T-helper 2 cell (primary cell): ENCODE results near the gene CCDC106.
A peak's percentile ranks its signal among the peaks of the same experiment; 100 is the strongest.

Experiments used
- DNase-seq, 5 experiments: peaks; one replicate each; pipeline versions ENCODE4 v3.0.0 to v3.0.0-alpha.2; 2012 to 2022

The CCDC106 gene

DNA sequence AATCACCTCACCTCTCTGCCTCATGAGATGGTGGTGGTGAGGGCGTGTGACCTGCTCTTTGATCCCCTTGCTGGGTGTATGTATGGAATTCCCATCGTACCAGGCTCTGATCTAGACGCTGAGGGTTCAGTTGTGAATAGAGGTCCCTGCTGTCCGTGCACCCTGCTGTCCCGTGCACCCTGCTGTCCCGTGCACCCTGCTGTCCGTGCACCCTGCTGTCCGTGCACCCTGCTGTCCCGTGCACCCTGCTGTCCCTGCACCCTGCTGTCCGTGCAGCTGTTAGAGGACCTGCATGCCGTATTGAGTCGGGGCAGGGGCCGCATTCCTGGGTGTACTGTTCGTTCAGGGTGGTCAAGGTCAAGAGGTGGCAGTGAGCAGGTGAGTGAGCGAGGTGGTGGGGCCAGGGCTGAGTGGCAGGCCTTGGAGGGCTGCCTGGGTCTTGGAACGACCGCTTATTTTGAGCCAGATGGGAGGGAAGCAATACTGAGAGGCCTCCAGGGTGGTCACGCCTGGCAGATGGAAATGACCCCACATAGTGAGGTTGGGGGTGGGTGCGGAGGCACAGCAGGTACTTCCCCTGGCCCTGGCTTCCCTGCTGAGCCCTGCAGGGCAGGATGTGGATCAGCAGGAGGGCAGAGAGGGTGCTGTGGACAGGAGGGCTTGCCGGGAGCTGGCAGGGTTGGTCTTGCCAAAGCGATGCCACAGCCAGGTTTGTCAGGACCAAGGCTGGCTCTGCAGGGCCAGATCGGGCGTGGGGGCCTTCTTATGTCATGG, 22.5 kb downstream of the CCDC106 start:
- peak in 1 of 5 experiments; percentile 32 for DNase-seq

- no peak for DNase-seq
Measured at GRCh38 chr19:55671054-55671378, 23.0 kb downstream of the CCDC106 start.

DNA sequence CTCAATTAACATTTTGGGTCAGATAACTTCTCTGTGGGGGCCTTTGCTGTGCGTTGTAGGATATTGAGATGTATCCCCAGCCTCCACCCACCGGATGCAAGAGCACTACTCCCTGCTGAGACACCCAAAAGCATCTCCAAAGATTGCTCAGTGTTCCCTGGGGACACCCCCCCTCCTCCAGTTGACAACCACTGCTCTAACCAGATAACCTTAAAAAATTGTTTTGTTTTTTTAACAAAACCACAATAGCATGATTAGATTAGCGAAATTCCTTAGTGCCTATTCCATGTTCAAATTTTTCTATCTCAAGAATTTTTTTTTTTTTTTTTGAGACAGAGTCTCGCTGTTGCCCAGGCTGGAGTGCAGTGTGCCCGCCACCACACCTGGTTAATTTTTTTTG, 24.4 kb downstream of the CCDC106 start:
- DNase-seq = no peak

GRCh38 chr19:55673465-55673864, 25.5 kb downstream of the CCDC106 start:
- no peak for DNase-seq

- DNase-seq = no peak
Measured at GRCh38 chr19:55673889-55674288, 25.9 kb downstream of the CCDC106 start.

GRCh38 chr19:55674459-55674840, 26.4 kb downstream of the CCDC106 start:
- DNase-seq = no peak

- peak; percentile 95 to 99 (median 96) for DNase-seq
Measured at GRCh38 chr19:55674841-55675660, 27.0 kb downstream of the CCDC106 start, which contains the start of gene EPN1. Gene EPN1, plus strand, starts transcription at chr19:55675226. Its CDS starts 3,402 bp downstream, at chr19:55678628.

GRCh38 chr19:55675661-55676354, 27.8 kb downstream of the CCDC106 start:
- DNase-seq = no peak

DNA sequence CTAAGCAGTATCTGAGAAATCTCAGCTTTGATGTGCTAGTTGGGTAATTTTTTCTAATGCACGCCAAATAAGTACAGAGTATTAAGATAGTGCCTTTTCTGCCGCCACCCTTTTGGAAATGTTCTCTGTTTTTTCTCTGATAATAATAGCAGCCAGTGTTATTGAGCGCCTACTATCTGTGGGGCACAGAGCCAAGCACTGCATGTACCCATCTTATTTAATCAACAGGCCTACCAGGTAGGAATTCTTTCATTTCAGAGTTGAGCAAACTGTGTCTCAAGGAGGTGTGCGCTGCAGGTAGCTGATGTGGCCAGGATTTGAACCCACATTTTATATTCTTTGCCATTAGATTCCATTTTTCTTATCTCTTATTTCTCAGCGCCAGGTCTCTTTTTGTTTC, 28.4 kb downstream of the CCDC106 start:
- no peak for DNase-seq

DNA sequence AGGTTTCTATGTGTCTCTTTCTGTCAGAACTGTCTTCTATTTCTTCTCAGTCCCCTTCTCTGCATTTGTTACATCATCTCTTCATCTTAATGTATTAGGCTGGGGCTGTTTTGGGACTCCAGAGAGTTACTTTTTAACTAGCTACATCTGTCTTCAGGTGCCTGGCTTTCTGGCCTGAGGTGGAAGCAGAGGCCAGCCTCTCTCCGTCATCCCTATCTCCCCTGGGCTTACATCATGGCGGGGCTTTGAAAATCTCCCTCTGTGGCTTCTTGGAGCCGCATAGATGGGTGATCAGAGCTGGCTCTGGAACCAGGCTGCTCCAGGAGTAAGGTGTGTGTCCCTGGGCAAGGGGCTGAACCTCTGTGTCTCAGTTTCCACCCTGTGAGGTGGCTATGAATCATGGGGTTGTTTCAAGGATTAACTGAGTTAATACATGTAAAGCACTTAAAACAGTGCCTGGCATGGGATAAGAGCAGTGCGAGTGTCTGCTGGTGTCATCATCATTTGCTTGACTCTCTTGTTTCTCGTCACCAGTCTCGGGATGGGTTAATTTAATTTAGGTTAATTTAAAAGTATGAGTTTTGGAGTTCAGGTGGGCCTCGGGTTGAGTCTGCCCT, 29.0 kb downstream of the CCDC106 start:
- DNase-seq = no peak

DNA sequence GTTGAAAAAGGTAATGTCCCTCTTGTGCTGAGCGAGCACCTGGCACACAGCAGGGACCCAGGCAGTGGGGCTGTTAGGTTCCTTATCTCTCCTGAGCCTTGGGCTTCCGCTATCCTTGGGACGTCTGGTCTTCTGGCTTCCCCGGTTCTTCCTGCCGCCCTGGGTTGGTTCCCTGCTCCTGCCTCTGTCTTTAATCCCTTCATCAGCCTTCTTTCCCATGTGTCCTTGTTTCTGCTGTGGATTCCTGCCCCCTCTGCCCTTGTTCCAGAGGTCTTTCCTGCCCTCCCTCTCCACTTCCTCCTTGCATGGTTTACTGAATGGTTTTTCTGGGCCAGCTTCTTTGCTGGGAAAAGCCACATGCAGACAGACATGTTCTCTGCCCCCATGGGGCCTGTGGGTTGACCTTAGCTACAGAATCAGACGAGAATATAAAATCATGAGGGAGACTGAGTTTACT, 29.6 kb downstream of the CCDC106 start:
- DNase-seq = no peak

DNA sequence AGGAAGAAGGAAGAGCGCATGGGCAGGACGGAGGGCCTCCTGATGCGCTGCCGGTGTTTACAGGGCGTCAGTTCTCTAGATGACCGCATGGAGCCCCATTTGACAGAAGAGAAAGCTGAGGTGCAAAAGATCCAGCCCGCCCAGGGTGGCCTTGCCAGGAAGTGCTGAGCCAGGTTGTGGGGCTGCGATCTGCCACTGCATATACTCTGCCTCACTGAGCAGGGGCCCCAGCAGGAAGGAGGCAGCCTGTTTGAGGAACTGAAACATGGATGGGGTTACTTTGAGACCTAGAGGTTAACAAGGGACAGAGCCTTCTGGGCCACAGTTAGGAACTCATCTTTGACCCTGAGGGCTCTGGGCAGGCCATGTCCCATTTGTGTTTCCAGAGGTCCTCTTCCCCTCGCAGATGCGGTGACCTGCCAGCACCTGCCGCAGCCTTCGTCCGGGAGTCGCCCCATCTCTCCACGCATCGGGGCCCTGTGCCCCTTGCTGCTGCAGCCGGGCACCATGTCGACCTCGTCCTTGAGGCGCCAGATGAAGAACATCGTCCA, 30.2 kb downstream of the CCDC106 start:
- no peak for DNase-seq

GRCh38 chr19:55679343-55680257, 31.6 kb downstream of the CCDC106 start:
- DNase-seq = peak in 1 of 5 experiments; percentile 19

DNA sequence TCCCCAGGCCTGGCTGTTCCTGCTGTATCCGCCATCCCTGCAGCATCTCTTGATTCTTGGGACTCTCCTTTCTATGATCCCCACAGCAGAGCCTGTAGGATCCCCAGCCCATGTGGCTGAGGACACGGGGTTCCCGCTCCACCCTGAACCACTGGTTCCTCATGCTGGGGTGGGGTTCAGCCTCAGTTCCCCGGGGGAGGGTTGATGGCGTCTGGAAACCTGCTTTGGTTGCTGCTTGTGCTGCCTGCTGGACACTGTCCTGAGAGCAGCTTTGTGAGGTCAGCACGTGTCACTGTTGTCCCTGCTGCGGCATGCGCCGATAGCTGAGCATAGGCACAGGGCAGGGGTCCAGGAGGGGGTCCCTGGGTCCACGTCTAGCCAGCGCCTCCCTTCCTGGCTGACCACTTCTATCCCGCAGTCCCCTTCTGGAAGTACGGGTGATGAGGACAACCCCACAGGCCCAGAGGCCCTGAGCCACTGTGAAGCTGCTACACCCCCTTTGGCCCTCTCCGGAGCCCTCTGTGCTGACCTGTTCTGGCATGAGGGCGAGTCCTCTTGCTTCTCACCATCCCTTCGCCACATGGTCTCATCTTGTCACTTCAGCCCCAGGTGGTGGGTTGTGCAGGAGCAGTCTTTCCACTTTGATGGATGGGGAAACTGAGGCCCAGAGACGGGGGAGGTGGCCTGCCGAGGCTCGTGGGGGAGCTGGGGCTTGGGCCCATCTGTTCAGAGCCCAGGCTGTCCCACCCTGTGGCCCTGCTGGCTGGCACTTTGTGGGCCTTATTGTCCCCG, 32.5 kb downstream of the CCDC106 start:
- no peak for DNase-seq

DNA sequence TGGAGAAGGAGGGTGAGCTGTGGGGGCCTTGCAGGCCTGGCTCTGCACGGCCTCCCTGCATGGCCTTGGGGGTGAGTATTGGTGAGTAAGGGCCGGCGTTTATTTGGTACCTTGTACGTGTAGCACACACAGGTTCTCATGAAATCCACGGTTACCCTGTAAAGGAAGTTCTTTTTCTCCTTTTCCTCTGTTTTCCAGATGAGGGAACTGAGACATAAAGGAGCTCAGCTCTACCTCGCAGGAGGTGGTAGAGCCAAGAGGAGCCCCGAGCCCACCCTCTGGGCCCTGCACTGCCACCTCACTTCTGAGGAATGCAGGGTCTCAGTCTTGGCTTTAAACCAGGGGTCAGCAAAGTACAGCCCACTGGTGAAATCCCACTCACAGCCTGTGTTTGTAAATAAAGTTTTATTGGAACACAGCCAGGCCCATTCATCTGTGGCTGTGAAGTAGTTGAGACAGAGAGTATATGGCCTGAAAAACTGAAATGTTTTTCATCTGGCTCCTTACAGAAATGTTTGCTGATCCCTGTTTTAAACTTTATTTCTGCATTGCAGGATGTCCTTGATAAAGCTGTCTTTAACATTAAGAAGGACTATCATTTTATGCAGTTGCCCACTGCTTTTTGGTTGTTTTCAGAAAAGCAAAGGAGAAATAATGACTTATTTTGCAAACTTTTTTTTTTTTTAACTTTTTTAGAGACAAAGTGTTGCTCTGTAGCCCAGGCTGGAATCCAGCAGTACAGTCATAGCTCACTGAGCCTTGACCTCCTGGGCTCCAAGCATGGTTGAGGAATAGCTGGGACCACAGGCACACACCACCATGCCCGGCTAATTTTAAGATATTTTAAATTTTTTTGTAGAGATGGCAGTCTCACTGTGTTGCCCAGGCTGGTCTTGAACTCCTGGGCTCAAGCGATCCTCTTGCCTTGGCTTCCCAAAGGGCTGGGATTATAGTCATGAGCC, 33.4 kb downstream of the CCDC106 start:
- no peak for DNase-seq

DNA sequence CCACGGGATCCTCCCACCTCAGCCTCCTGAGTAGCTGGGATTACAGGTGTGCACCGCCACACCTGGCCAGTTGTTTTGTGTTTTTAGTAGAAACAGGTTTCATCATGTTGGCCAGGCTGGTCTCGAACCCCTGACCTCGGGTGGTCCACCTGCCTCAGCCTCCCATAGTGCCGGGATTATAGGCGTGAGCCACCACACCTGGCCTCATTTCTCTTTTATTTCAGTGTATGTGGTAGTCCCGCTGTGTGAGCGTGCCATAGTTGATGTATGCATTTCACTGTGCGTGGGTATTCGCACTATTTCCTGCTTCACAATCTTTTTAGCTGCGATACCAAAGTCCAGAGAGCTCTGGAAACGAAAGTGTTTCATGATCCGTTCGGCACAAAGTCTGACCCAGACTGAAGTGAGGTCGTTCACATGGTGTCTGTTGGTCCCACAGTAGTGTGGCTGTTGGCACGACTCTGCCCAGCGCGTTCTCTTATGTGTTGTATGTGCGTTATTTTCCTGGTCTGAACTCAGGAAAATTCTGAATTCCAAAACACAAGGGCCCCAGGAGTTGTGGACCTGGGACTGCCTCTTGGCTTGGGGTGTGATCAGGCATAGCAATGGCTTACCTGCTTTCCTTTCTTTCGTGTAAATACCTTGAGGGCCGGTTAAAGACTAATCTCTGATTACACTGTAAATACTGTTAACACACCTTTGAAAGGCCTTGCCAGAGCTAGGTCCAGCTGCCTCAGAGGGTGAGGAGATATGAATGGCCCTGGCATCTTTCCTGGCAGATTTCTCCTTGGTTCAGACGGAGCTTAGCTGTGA, 35.6 kb downstream of the CCDC106 start:
- DNase-seq = no peak

DNA sequence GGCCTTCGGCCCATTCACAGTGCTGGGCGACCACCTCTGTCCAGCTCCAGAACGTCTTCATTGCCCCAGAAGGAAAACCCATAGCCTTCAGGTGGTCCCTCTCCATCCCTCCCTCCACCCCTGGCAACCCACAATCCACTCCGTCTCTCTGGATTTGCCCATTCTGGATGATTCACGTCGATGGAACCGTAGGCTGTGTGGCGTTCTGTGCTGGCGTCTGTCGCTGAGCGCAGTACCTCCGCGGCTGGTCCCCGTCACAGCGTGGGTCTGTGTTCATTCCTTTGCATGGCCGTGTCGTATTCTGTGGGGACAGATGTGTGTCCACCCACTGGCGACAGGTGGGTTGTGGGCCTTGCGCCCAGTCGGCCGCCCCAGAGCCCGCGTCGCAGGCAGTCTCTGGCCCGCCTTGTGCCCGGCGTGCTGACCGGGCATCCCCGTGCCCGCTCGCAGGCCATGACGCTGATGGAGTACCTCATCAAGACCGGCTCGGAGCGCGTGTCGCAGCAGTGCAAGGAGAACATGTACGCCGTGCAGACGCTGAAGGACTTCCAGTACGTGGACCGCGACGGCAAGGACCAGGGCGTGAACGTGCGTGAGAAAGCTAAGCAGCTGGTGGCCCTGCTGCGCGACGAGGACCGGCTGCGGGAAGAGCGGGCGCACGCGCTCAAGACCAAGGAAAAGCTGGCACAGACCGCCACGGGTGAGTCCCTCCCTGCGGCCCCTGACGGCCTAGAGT, 37.1 kb downstream of the CCDC106 start:
- no peak for DNase-seq

DNA sequence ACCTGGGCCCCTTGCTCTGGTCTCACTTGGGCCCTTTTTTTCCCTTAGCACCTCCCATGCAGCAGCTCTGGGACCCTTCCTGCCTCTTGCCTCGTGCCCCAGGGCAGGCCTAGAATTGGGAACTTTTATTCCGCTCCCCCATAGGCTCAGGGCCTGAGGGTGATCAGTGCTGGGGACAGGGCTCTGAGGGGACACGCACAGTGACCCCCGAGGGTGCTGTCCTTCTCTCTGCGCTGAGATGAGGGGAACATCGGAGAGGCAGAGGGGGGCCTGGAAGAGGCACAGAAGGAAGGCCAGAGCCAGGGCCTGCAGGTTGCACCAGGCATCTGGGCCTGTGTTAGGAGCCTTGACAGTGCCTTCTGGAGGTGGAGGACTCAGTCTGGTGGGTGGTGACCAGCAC, 37.8 kb downstream of the CCDC106 start:
- DNase-seq = no peak
